ENCODE measurements around the gene SERPINA5. TPM values are rescaled to one million over a fixed set of nuclear protein-coding genes. Genes with fewer than 3 reads are reported as not detected.

Gene SERPINA5
- total RNA-seq, 1 experiment from 2014 or later: 0.49 TPM

DNA sequence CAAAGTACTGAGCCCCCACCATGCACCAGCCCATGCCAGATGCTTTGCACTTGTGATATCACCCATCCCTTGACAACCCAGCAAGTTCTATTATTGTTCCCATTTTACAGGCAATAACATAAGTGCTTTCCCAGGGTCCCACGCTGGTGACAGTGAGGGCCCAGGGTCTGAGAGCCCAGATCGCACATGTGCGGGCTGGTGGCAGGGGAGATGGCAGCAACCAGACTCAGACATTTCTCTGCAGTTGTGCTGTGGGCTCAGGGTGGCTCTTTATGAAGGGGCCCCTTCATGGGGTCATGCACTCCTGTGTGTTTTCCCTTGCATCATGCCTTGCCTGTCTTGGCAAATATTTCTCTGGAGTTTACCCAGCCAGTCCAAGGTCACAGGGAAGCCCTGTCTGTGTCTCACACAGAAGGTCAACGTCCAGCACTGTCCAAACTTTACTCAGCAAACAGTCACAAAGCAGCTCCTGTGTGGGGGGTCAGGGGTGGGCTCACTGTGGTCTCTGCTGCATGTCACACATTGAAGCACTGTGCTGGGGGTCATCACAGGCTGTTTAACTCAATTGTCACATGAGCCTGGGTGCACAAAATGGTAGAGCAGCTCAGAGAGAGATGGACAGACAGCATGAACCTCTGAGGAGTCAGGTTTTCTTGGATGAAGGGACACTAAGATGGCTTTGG, 12.7 kb downstream of the SERPINA5 start:
- H3K36me3 ChIP-seq (ENCODE audit: control insufficient read depth, insufficient read depth, low read length): no peaks in the 10 kb centered on the region
- no peak for ATAC-seq
- POLR2A ChIA-PET: no interaction called here
- H3K4me3 ChIP-seq (ENCODE audit: low read depth in 2 of 2, low read length in 2 of 2): no peak overlapping the region
- intact Hi-C loops (cut with micrococcal nuclease; ENCODE audit: unreplicated experiment) (no loop called here), in situ Hi-C loops (cut with HindIII; ENCODE audit: low pct_unique_long_range_greater_than_20kb, low sequenced_read_pairs) (no loop called here)
- TF ChIP-seq TCF7L2 (IDR thresholded peaks at IDR 0.05; ENCODE audit: low read depth, low read length) (no peak), POLR2AphosphoS5 (IDR thresholded peaks at IDR 0.05; ENCODE audit: low read depth, low read length) (no peak), SIN3A (IDR thresholded peaks at IDR 0.05; ENCODE audit: borderline replicate concordance, insufficient read depth, low read depth, low read length) (no peak)
- TF ChIP-seq, protein P1, sequence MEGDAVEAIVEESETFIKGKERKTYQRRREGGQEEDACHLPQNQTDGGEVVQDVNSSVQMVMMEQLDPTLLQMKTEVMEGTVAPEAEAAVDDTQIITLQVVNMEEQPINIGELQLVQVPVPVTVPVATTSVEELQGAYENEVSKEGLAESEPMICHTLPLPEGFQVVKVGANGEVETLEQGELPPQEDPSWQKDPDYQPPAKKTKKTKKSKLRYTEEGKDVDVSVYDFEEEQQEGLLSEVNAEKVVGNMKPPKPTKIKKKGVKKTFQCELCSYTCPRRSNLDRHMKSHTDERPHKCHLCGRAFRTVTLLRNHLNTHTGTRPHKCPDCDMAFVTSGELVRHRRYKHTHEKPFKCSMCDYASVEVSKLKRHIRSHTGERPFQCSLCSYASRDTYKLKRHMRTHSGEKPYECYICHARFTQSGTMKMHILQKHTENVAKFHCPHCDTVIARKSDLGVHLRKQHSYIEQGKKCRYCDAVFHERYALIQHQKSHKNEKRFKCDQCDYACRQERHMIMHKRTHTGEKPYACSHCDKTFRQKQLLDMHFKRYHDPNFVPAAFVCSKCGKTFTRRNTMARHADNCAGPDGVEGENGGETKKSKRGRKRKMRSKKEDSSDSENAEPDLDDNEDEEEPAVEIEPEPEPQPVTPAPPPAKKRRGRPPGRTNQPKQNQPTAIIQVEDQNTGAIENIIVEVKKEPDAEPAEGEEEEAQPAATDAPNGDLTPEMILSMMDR (IDR thresholded peaks at IDR 0.05): no peak
- TF ChIP-seq, protein P2, sequence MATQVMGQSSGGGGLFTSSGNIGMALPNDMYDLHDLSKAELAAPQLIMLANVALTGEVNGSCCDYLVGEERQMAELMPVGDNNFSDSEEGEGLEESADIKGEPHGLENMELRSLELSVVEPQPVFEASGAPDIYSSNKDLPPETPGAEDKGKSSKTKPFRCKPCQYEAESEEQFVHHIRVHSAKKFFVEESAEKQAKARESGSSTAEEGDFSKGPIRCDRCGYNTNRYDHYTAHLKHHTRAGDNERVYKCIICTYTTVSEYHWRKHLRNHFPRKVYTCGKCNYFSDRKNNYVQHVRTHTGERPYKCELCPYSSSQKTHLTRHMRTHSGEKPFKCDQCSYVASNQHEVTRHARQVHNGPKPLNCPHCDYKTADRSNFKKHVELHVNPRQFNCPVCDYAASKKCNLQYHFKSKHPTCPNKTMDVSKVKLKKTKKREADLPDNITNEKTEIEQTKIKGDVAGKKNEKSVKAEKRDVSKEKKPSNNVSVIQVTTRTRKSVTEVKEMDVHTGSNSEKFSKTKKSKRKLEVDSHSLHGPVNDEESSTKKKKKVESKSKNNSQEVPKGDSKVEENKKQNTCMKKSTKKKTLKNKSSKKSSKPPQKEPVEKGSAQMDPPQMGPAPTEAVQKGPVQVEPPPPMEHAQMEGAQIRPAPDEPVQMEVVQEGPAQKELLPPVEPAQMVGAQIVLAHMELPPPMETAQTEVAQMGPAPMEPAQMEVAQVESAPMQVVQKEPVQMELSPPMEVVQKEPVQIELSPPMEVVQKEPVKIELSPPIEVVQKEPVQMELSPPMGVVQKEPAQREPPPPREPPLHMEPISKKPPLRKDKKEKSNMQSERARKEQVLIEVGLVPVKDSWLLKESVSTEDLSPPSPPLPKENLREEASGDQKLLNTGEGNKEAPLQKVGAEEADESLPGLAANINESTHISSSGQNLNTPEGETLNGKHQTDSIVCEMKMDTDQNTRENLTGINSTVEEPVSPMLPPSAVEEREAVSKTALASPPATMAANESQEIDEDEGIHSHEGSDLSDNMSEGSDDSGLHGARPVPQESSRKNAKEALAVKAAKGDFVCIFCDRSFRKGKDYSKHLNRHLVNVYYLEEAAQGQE (IDR thresholded peaks at IDR 0.05; ENCODE audit: insufficient read depth in 1 of 2, low read depth in 2 of 2, low read length in 1 of 2): no peak
- no peak overlapping the region for H3K27ac ChIP-seq (ENCODE audit: low read length)
- H3K9me3 ChIP-seq (ENCODE audit: control insufficient read depth, insufficient read depth, low read depth, low read length): no peaks in the 10 kb centered on the region
- CTCF ChIA-PET: no interaction called here
- H3K27me3 ChIP-seq (ENCODE audit: control insufficient read depth, insufficient read depth, low read length): no peaks in the 10 kb centered on the region
- no TSS peak for BruUV-seq (replicated peaks)
- no peak for DNase-seq (ENCODE audit: low read depth, low spot score)
- H3K4me1 ChIP-seq (ENCODE audit: control insufficient read depth, insufficient read depth, low read length): peaks cover 9% of the 10 kb centered on the region

DNA sequence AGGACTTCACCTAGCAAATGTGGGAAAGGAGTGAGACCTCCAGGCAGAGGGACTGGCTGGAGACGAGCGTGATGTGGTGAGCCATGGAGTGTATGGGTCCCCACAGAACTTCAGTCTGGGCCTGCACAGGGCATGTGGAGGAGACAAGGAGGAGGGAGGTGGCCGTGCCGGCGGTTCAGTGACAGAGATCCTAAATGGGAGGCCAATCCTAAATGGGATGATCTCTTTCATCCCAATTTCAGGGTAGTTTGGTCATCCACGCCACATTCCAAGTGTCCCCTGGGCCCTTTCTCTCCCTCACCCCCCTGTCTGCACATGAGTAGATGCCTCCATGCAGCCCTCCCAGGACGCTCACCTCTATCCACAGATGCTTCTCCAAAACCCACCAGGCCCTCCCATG, 13.2 kb downstream of the SERPINA5 start:
- ATAC-seq: no peak
- no TSS peak for BruUV-seq (replicated peaks)
- H3K4me3 ChIP-seq (ENCODE audit: low read depth in 2 of 2, low read length in 2 of 2): no peak overlapping the region
- no peaks in the 10 kb centered on the region for H3K27me3 ChIP-seq (ENCODE audit: control insufficient read depth, insufficient read depth, low read length)
- DNase-seq (ENCODE audit: low read depth, low spot score): no peak
- ChIA-PET POLR2A (no interaction called here), CTCF (no interaction called here)
- intact Hi-C loops (cut with micrococcal nuclease; ENCODE audit: unreplicated experiment) (no loop called here), in situ Hi-C loops (cut with HindIII; ENCODE audit: low pct_unique_long_range_greater_than_20kb, low sequenced_read_pairs) (no loop called here)
- no peaks in the 10 kb centered on the region for H3K36me3 ChIP-seq (ENCODE audit: control insufficient read depth, insufficient read depth, low read length)
- no peaks in the 10 kb centered on the region for H3K9me3 ChIP-seq (ENCODE audit: control insufficient read depth, insufficient read depth, low read depth, low read length)
- TF ChIP-seq SIN3A (IDR thresholded peaks at IDR 0.05; ENCODE audit: borderline replicate concordance, insufficient read depth, low read depth, low read length): no peak
- TF ChIP-seq, protein P2 (IDR thresholded peaks at IDR 0.05; ENCODE audit: insufficient read depth in 1 of 2, low read depth in 2 of 2, low read length in 1 of 2): no peak
- no peak overlapping the region for H3K27ac ChIP-seq (ENCODE audit: low read length)
- H3K4me1 ChIP-seq (ENCODE audit: control insufficient read depth, insufficient read depth, low read length): peaks cover 13% of the 10 kb centered on the region
